GF-D8 (cell line): Measurements from ENCODE around the gene HDDC2.

Source experiments
- DNase-seq: peaks from one replicate; lab custom pipeline; 2025; lab: John Stamatoyannopoulos, UW

Gene HDDC2, protein sequence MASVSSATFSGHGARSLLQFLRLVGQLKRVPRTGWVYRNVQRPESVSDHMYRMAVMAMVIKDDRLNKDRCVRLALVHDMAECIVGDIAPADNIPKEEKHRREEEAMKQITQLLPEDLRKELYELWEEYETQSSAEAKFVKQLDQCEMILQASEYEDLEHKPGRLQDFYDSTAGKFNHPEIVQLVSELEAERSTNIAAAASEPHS

DNA sequence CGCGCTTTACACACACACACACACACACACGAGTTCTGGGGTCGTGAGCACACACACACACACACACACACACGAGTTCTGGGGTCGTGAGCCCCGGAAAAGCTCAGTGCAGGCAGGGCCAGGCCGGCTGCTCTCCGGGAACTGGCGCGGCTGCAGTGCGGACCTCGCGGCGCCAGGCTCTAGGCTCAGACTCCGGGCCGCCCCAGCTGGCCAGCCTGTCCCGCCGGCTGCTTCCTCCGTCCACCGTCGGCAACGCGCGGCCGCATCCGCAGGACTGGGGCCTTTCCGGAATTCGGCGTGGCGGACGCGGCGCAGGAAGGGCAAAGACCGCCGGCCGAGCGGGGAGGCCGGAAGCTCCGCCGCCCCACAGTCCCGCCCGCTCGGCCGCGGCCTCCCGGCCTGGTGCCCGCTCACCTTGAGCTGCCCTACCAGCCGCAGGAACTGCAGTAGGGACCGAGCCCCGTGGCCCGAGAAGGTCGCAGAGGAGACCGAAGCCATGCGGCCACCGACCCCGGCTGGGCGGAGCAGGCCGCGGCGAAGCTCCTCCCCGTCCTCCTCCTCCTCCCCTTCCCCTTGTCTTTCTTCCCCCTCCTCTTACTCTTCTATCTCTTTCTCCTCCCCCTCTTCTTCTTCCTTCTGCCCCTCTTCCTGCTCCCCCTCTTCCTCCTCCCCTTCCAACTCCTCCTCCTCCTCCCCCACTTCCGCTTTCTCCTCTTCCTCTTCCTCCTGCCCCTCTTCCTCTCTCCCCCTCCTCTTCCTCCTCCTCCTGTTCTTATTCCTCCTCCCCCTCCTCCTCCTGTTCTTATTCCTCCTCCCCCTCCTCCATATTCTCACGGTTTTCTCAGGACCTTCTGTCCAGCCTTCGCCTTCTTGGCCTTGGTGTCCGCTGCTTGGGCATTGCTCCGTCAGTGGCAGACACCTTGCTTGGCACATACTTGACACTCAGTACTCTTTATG, at the start of gene HDDC2:
Gene HDDC2 (minus strand): TSS at position 533 of the 957 bp plus-strand sequence. CDS start 35 bp downstream, at position 498.
- peak; percentile 14 for DNase-seq

DNA sequence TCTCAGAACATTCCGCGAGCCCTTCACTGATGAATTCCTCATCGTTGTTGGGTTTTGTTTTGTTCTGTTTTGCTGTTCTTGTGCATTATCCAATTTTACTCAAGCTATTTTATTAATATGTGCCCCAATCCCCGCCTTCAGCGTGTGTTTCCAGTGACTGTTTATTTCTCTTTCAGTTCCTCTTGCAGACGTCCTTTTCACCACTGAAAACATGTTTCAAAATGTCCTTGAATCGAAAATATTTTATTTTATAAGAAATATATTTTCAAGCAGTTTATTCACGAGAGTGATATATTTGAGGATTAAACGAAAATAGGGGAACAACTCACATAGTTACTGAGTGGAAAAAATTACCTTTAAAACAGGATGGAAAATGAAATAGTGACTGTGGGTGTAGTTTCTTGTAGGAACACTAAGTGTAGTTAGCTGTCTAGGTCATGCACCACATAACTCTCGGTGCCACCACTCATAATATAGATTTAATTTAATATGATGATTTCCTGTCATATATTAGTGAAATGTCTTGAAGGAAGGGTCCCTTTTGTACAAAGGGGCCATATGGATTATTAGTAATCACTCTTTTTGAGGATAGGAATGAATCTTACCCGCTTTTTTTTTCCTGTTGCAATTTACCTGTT, 45.3 kb upstream of the HDDC2 start:
- no peak for DNase-seq

DNA sequence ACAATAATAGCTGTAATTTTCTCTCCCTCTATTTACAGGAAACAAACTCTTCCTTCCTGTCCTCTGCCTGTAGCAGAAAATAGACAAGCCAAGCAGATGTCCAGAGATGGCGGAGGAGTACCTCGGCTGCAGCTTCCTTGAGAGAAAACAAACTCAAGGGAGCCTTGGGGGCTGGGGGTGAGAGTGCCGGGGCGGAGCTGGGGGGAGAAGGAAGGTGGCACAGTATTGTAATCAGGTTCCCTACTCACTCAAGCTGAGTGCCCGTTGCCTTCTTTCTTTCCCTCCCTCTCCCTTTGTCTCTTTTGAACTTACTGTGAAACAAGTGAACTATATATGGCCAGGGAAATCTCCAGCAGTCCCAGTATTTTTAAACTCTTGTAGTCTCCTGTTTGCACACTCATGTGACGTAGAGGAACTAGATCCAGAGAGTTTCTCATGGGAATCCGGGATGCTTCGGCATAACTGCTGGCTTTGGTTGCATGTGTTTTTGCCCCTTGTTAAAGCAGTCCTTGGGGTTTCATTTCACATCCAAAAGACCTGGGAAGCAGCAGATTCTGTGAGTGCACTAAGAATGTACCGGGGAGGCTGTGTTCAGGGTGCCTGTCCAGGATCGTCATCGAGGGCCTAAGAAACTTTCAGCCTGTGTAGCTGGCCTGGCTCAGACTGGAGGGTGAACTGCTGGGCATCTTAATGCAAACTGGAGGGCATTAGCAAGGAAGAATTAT, 44.6 kb upstream of the HDDC2 start:
- DNase-seq: no peak

DNA sequence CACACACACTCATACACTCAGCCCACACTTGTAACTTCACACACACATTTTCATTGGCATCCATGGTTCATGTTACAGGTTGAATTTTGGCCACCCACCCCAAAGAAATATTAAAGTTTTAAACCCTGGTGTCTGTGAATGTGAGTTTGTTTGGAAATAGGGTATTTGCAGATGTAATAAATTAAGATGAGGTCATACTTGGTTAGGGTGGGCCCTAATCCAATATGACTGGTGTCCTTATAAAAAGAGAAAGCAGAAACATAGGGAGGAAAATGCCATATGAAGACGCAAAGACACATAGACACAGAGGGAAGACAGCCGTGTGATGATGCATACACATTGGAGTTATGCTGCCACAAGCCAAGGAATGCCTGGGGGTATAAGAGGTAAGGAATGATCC, 39.7 kb upstream of the HDDC2 start:
- DNase-seq: no peak

DNA sequence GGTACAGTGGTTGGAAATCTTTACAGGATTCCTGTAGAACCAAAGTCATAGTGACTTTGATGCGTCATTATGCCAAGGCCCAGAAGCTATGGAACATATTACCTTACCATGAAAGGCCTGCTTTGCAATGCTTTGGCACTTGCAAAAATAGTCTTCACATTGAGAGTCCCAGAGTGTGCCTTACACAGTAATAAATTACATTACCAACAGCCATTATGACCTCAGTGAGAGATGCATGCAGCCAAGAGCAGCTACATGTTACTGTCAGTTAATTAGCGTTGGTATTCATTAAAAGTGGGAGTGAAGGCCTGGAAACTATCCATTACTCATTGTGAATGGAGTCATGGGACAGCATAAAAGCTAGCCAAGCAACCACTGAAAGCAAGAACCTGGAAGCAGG, 39.2 kb upstream of the HDDC2 start:
- DNase-seq: no peak

DNA sequence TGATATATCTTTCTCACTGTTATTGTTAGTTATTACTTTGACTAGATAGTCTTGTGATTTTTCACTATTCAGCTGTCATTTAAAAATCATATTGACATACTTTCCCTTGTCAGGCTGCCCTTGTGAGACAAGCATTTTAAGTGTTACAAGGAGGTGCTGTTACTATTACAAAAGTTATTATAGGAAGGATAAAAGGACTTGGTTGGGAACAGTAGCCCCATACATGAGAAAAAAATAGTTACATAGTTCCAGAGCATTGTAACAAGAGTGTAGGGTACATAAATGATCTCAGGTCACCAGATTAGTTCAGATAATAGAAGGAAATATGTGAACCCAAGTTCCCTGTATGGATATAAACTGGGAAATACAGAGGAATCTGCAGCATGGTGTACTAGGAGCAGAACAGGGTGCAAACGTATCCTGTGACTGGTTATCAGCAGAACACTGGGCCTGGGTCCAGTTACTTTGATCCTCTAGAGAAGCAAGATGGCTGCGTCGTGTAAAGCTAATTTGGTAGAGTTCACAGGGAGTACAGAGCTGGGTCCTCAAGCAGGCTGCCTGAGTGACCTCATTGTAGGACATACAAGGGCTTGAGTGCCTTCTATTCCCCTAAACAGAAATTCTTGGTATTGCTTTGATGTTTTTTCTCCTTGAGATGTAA, 38.5 kb upstream of the HDDC2 start:
- DNase-seq: no peak

DNA sequence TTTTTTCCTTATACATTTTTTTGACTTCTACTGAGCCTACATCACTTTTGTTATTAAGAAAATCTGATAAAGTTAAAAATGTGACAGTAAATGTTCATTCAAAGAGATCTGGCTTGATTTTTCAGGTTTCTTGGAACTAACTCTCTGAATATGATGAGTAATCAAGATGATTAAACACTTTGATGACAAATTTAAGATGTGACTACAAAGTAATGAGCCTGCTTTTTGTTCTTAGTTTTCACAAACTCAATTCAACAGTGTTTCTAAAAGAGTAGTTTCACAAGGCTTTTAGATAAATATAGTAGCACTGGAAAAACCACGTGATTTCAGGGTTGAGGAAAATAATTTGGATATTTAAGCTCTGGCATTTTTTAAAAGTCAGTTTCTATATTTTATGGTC, 37.9 kb upstream of the HDDC2 start:
- no peak for DNase-seq

DNA sequence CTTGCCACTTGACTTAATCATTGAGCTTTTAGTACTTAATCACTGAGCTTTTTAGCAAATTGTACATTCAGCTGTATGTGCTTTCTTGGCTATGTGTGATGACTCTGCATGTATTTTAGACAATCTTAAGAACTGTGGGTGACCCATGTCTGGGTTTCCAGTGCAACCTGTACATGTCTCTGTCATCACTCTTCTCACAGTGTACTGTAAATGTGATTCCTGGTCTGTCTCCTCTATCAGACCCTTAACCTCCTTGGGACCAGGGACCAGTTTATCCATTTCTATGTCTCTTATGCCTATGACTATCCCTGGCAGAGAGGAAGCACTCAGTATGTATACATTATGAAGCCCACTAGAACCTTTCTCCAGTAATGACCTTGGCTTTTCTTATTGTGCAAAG, 36.6 kb upstream of the HDDC2 start:
- DNase-seq: no peak

DNA sequence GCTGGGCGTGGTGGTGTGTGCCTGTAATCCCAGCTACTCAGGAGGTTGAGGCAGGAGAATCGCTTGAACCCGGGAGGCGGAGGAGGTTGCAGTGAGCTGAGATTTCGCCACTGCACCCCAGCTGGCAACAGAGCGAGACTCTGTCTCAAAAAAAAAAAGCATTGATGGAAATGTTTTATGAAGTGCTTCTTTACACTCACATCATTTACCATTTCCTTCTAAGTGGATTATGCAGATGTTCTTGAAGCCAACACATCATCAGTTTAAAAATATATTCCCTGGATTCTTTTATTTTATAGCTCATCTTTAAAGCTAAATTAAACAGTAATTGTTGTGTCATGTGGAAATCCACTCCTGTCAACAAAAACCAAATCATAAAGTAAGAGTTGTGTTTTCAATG, 35.9 kb upstream of the HDDC2 start:
- no peak for DNase-seq

DNA sequence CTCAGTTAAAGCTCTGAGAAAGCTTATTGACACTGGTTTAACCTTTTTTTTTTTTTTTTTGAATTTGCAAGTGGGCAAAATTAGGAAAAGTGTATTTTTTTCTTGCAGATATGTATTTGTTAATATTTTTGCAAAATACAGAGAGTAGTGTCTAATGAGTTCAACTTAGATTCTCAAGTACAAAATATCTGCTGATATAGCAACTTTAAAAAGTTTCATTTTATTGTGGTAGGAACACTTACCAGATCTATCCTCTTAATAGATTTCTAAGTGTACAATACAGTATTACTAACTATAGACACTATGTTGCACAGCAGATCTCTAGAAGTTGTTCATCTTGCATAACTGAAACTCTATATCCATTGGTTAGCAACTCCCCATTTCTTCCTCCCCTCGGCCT, 30.9 kb upstream of the HDDC2 start:
- no peak for DNase-seq

DNA sequence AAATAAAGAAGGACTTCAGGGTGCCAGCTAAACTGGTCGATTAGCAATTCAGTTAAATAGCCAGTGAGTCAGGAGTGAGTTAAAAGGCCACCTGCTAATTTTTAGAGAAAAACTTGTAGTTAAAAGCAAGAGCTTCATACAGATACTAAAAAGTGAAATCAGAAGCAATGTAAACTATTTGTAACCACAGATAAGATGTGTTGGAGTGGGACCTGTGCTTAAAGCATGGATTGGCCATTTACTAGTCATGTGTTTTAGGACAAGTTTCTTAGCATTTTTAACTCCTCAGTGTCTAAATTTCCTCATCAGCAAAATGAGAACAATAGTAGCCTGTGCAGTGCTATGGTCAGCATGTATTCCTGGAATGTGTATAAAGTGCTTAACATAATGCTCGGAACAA, 23.8 kb upstream of the HDDC2 start:
- no peak for DNase-seq

DNA sequence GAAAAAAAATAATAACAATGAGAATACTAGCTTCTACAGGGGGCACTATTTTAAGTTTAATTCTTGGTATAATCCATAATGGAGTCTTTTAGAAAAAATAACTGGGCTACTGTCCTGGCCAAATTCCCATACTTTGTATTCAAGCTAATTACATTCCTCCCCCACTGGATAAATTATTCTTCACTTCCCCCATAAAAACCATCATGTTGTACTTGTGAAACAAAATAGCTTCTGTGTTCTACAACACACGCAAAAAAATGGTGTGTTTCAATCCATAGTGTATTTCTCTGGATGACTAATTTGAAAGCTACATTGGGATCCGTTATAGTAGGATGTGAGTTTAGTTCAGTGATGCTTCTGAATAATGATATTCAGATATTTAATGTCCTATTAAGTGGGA, 21.6 kb upstream of the HDDC2 start:
- DNase-seq: no peak

DNA sequence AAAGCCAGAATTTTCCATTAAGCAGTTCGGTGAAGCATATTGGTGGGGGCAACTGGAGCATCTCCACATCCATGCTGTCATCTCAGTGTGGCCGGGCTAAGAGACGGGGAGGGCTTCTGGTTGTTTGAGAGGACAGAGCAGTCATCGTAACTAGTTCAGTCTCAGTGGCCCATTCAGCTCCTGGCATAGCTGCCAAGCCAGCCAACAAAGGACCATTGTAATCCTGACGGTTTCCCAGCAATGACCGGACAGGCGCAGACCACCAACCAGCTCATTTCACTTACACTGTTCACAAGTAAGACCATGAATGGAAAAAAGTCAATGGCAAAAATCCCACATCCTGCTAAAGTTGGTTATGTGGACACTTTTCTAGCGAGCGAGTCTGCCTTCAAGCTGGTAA, 14.9 kb upstream of the HDDC2 start:
- no peak for DNase-seq

DNA sequence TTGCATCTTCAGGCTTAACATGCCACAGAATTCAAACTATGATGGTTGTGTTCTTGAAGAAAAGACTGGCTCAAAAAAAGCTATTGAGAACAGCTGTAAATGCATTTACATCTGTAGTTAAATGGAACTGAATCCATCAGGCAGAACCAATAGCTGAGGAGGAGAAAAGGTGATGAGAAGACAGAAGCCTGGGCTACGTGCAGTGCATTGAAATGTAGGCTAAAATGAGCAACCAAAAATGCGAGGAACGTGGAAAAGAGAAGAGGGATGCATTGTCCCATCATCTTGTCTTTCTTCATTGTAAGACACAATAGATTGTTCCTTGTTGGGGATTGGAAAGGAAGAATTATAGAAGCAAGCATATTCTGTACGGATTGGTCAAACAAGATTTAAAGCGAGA, 13.8 kb upstream of the HDDC2 start:
- DNase-seq: no peak

DNA sequence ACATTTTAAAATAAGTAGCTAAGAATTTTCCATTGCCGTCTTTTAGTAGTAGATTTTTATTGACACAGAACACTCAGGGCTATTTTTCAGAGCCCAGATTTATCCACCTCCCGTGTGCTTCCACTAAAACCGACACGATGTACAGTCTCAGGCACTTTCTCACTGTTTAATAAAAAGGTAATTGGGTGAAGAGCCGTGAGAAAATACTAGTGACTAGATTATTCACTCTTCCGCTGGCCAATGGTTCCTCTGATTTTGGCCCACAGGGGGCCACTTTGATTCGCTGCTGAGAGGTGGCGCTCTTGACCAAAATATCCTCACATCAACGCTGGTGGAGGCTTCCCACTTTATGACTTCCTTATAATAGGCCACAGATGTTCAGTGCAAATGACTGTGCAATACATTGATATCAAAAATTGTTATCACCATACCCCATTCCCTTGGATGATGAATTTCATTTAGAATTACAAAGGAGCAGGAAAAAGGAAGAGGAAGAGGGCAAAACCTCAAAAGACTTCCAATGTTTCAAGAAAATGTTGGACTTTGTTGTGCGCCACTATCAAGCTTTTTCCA, 12.3 kb upstream of the HDDC2 start:
- DNase-seq: peak; percentile 30

DNA sequence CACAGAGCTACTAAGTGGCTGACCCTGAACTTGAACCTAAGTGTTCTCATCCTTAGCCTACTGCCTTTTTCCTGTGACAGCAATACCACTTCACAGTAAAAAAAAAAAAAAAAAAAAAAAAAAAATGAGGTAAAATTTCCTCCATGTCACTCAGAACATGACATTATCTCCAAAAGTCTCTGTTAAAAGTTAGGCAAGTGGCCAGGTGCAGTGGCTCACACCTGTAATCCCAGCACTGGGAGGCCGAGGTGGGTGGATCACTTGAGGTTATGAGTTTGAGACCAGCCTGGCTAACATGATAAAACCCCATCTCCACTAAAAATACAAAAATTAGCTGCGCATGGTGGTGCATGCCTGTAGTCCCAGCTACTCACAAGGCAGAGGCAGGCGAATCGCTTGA, 11.2 kb upstream of the HDDC2 start:
- no peak for DNase-seq

DNA sequence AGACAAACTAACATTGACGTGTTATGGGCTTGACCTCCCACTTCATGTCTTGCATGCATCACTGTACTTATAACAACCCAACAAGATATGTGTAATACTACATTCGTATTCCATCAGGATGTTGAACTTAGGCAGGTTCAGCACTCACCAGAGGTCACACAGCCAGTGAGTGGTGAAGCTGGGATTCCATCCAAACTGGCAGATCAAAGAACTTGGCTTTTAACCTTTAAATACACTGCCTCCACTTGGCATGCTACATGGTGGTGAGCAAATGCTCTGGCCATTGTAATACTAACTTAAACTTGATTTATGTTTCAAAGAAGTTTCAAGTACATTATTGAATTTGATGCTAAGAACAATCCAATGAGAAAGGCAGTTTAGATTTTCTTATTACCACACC, 10.7 kb upstream of the HDDC2 start:
- DNase-seq: no peak

DNA sequence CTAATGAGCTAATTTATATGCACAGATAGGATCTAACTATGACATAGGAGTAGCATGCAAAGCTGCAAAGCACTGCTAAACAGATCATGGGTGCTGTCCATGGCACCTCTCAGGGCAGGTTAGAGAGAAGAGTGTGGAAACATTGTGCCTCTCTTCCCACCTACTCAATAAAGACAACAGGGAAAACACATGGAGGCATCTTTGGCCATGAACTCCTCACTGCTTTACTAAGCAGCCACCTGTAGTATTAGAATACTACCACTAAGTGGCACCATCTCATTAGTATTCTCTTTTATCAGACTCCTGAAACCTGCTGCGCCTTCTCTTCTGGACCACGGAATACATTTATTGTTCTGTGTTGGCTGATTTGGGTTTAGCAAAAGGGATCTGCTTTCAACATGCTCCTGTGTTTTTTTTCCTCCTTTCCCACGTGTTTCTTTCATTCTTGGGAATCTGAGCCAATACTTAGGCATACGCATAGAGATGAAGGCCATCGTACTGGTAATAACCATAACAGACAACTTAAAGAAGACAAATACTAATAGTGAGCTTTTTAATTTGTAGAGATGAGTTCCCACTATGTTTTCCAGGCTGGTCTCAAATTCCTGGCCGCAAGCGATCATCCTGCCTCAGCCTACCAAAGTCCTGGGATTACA, 9.4 kb upstream of the HDDC2 start:
- no peak for DNase-seq

DNA sequence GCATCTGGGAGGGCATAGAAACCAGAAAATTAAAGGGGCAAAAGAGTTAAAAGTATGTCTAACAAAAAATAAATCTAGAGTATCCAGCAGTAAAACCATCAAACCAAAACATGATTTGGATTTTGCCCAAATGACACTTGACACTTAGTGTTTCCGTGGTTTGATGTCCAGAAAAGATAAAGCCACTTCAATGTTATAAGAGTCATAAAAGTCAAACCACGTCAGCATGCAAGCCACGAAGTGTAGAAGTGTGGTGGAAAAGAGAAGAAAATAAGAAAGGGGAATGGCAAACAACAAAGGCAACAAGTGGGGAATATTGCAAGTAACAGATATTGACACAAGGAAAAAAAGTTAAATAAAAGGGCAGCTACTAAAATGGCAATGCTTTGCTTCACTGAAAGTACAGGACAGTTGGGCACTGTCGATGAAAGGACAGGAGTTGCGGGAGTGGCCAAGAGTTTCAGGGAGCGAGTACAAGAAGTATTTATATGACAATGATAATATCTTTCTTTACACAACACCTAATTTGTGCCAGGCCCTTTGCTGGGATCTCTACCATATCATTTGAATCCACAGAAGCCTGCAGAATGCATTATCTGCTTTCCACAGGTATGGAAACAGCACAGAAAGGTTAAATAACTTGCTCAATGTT, 6.3 kb upstream of the HDDC2 start:
- DNase-seq: no peak

DNA sequence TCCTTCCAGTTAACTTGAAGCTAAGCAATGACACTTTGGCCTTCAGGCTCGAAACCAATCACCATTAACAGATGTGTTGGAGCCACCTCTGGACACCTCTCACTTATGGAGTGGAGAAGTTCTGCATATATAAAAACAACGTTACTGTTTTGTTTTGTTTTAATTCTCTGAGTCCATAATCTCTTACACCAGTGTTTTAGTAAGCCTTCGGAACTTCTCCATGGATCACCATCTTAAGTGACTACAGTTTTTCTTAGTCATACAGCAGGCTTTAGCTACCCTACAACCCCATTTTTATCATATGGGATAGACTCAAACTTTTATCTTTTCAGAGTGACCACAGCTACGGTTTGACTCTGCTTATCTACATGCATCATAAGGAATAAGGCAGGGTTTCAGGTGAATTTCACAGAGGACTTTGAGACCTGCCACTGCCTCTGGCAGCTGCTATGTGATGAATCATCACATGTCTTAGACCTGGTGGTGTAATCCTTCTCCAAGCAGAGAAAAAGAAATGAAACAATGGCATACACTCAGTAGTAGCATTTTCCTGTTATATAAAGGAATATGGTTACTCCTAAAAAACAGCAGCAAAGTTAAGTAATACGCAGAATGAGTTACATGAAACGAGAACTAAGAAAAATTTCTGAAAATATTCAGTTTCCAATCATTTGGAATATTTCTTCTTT, 5.5 kb upstream of the HDDC2 start:
- no peak for DNase-seq
